ENCODE data around the gene UNC45A. TPM values are rescaled to one million over a fixed set of nuclear protein-coding genes. Genes with fewer than 3 reads are reported as not detected.

The UNC45A gene
- total and polyA plus RNA-seq, 2 of the 4 experiments (the other 2 are of a cell fraction): 68.9 to 100 TPM

GRCh38 chr15:90949979-90950675, 15.0 kb downstream of the UNC45A start (continued):
- TF ChIP-seq FOS (IDR thresholded peaks at IDR 0.05; ENCODE audit: low read depth, low read length): no peak

DNA sequence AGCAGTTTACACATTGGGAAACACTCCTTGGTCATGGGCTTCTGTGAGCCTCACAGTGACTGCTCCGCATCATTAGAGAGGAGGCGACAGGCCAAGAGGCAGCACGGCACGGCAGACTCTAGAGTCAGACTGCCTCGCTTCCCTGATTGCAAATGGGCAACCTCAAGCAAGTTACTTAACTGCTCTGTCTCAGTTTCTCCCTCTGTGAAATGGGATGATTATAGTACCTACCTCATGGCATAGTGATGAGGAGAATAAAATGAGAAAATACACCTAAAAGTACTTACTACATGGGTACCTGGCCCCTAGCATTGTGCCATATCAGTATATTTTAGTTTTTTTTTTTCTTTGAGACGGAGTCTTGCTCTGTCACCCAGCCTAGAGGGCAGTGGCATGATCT, 15.6 kb downstream of the UNC45A start:
- Histone ChIP-seq H2AK9ac (replicated peaks; ENCODE audit: low read depth, low read length, poor library complexity) (no peak overlapping the region), H3K9me3 (ENCODE audit: control insufficient read depth, insufficient read depth, low read length) (no peaks in the 10 kb centered on the region)
- CTCF ChIA-PET: no interaction called here

More for the DNA sequence above, 15.6 kb downstream of the UNC45A start:
- intact Hi-C loops (cut with micrococcal nuclease): no loop called here
- H2AK5ac ChIP-seq (ENCODE audit: low read depth, low read length): no peak overlapping the region
- no peaks in the 10 kb centered on the region for H3K27me3 ChIP-seq (ENCODE audit: control insufficient read depth, insufficient read depth, low read length)
- H2BK20ac ChIP-seq (ENCODE audit: low read depth, low read length): no peak overlapping the region
- H3K4me3 ChIP-seq (ENCODE audit: insufficient read depth, low read depth, low read length): no peak overlapping the region
- no TSS peak for BruUV-seq (replicated peaks)
- peaks cover 4% of the 10 kb centered on the region; the same call in 1 of the 2 replicates for H4K20me1 ChIP-seq (ENCODE audit: insufficient read depth, low read length)
- H2BK5ac ChIP-seq (ENCODE audit: low read depth, low read length, poor library complexity, severe bottlenecking): no peak overlapping the region
- POLR2A ChIA-PET (ENCODE audit: unreplicated experiment): no interaction called here
- H3K4ac ChIP-seq (ENCODE audit: low read depth, low read length): no peak overlapping the region
- ATAC-seq (ENCODE audit: low read depth) (no peak), DNase-seq (no peak)
- no peak overlapping the region for H2BK120ac ChIP-seq (ENCODE audit: low read depth, low read length)
- TF ChIP-seq SMC3 (IDR thresholded peaks at IDR 0.05; ENCODE audit: low read depth, low read length): no peak
- no peak for TF ChIP-seq RFX5 (IDR thresholded peaks at IDR 0.05; ENCODE audit: low read depth, low read length)
- TF ChIP-seq MAFK (IDR thresholded peaks at IDR 0.05; ENCODE audit: low read depth, low read length): no peak
- TF ChIP-seq CHD1 (IDR thresholded peaks at IDR 0.05; ENCODE audit: low read depth, low read length): no peak
- no peak for TF ChIP-seq RAD21 (IDR thresholded peaks at IDR 0.05; ENCODE audit: low read length)
- no peak for TF ChIP-seq NFE2L2 (IDR thresholded peaks at IDR 0.05; ENCODE audit: low read depth, low read length)
- no peak for TF ChIP-seq MXI1 (IDR thresholded peaks at IDR 0.05; ENCODE audit: borderline replicate concordance, low read depth, low read length)
- no peak for TF ChIP-seq RCOR1 (IDR thresholded peaks at IDR 0.05; ENCODE audit: insufficient replicate concordance, low read length)
- TF ChIP-seq, protein P1, sequence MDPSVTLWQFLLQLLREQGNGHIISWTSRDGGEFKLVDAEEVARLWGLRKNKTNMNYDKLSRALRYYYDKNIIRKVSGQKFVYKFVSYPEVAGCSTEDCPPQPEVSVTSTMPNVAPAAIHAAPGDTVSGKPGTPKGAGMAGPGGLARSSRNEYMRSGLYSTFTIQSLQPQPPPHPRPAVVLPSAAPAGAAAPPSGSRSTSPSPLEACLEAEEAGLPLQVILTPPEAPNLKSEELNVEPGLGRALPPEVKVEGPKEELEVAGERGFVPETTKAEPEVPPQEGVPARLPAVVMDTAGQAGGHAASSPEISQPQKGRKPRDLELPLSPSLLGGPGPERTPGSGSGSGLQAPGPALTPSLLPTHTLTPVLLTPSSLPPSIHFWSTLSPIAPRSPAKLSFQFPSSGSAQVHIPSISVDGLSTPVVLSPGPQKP (IDR thresholded peaks at IDR 0.05; ENCODE audit: borderline replicate concordance, low read depth, low read length): no peak
- no peak for TF ChIP-seq USF2 (IDR thresholded peaks at IDR 0.05; ENCODE audit: low read depth, low read length)
- dilution Hi-C loops (cut with HindIII; ENCODE audit: low sequenced_read_pairs, unreplicated experiment): no loop called here
- H2AFZ ChIP-seq (replicated peaks; ENCODE audit: low read length, poor library complexity): no peak overlapping the region
- no peak overlapping the region for H3K4me2 ChIP-seq (ENCODE audit: low read depth, low read length)
- no peak overlapping the region for H3K56ac ChIP-seq (ENCODE audit: extremely low read depth, insufficient read depth, low read length)
- no peak overlapping the region for H3K18ac ChIP-seq (ENCODE audit: low read depth, low read length)
- H4K91ac ChIP-seq (ENCODE audit: insufficient read depth, low read depth, low read length): no peak overlapping the region
- no peak overlapping the region for H3K27ac ChIP-seq (ENCODE audit: insufficient read depth, low read length)
- H2BK15ac ChIP-seq (ENCODE audit: low read depth, low read length): no peak overlapping the region
- H3K9ac ChIP-seq (ENCODE audit: low read depth, low read length): no peak overlapping the region
- H4K5ac ChIP-seq (ENCODE audit: low read depth, low read length): no peak overlapping the region
- no peaks in the 10 kb centered on the region for H3K9me1 ChIP-seq (ENCODE audit: insufficient read depth, low read length)
- H3K36me3 ChIP-seq (ENCODE audit: control insufficient read depth, insufficient read depth, low read length): peaks cover 69% of the 10 kb centered on the region
- no peak overlapping the region for H4K8ac ChIP-seq (ENCODE audit: low read depth in 2 of 2, low read length in 2 of 2)
- H3K79me1 ChIP-seq (ENCODE audit: low read depth in 1 of 2, low read length in 2 of 2): peaks cover 0 to 5% of the 10 kb centered on the region in 2 experiments; a peak in 2 of 4 replicates
- in situ Hi-C loops (cut with MboI; ENCODE audit: low sequenced_read_pairs): loop anchor here (10.0 kb wide), 1 partner anchor 324 kb away; no protein-coding TSS in a partner anchor
- no peak overlapping the region for H3K14ac ChIP-seq (replicated peaks; ENCODE audit: low read depth, low read length)
- H3K23ac ChIP-seq (ENCODE audit: low read depth, low read length): no peak overlapping the region
- no peaks in the 10 kb centered on the region; the same call in 1 of the 2 replicates for H3K4me1 ChIP-seq (ENCODE audit: control insufficient read depth, insufficient read depth, low read length)
- WGBS, 2 experiments (ENCODE audit: extremely low coverage in 2 of 2, insufficient read length in 1 of 2): 92% methylated on average over 5 of the region's 6 CpGs; no CpG with 5 or more reads in 1 of the 2 experiments

Measured in IMR-90 (cell line).